Caco-2 (cell line): ENCODE measurements around the gene SYS1. TPM values are rescaled to one million over a fixed set of nuclear protein-coding genes. Genes with fewer than 3 reads are reported as not detected.

Source experiments
- BruUV-seq: library from RNA; stranded (reverse); fragments of 400-500 nt; replicated peaks from 2 replicates; lab custom pipeline; 2021; lab: Mats Ljungman, UMichigan
- CTCF ChIA-PET: fragments of 300-600 bp; sonication (Branson Sonifier 250); formaldehyde crosslinking; loops from one replicate; lab custom pipeline; 2022; ENCODE audit warnings: antibody characterized with exemption; lab: Charles Lee
- POLR2A ChIA-PET: fragments of 300-600 bp; sonication (Branson Sonifier 250); formaldehyde crosslinking; loops from one replicate; lab custom pipeline; 2022; ENCODE audit warnings: antibody characterized with exemption; lab: Charles Lee
- DNase-seq, 2 experiments: peaks; one replicate each; pipeline versions ENCODE4 v3.0.0 to v3.0.0-alpha.2; 2020 to 2022
- H3K27me3 ChIP-seq: replicated peaks from 2 replicates; pipeline ENCODE4 v1.6.0; 2011; ENCODE audit warnings: low read length; ENCODE audit not compliant: control insufficient read depth, insufficient read depth
- H3K36me3 ChIP-seq: 2 replicates; pipeline ENCODE4 v1.5.1; 2011; ENCODE audit warnings: low read length; ENCODE audit not compliant: control insufficient read depth, insufficient read depth
- H3K4me1 ChIP-seq: fragments of 250-450 bp; sonication (Bioruptor Pico); 2 replicates; pipeline ENCODE4 v1.5.1; 2020; ENCODE audit warnings: mild to moderate bottlenecking
- H3K4me3 ChIP-seq: 2 replicates; pipeline ENCODE4 v1.5.1; 2011; ENCODE audit warnings: low read depth, mild to moderate bottlenecking, control low read depth, low read length
- H3K9me3 ChIP-seq: fragments of 250-450 bp; sonication (Bioruptor Pico); 2 replicates; pipeline ENCODE4 v1.5.1; 2020; ENCODE audit warnings: mild to moderate bottlenecking, moderate library complexity
- H3K27ac Mint-ChIP-seq: one replicate; pipeline ENCODE4 v1.8.0; 2022; ENCODE audit warnings: mixed read lengths; ENCODE audit not compliant: unreplicated experiment
- H3K27me3 Mint-ChIP-seq: one replicate; pipeline ENCODE4 v1.8.0; 2022; ENCODE audit warnings: mixed read lengths; ENCODE audit not compliant: insufficient read depth, unreplicated experiment
- H3K36me3 Mint-ChIP-seq: one replicate; pipeline ENCODE4 v1.8.0; 2022; ENCODE audit warnings: mild to moderate bottlenecking, mixed read lengths; ENCODE audit not compliant: insufficient read depth, unreplicated experiment
- H3K4me1 Mint-ChIP-seq: one replicate; pipeline ENCODE4 v1.8.0; 2022; ENCODE audit warnings: low read depth, mixed read lengths; ENCODE audit not compliant: unreplicated experiment
- H3K4me3 Mint-ChIP-seq: one replicate; pipeline ENCODE4 v1.8.0; 2022; ENCODE audit warnings: mild to moderate bottlenecking, moderate library complexity, mixed read lengths; ENCODE audit not compliant: unreplicated experiment
- H3K9me3 Mint-ChIP-seq: one replicate; pipeline ENCODE4 v1.8.0; 2022; ENCODE audit warnings: mixed read lengths; ENCODE audit not compliant: unreplicated experiment
- CTCF ChIP-seq, 2 experiments: fragments of 200-600 bp in 1 of 2; IDR thresholded peaks; 1 replicate in 1 of 2; 2 replicates in 1 of 2; pipeline versions ENCODE4 v1.5.1 to v1.8.0; 2011 to 2022; ENCODE audit warnings: antibody characterized with exemption in 1 of 2, control low read depth in 1 of 2, inconsistent platforms in 1 of 2, low read depth in 1 of 2, low read length in 1 of 2, mild to moderate bottlenecking in 1 of 2, moderate library complexity in 1 of 2; ENCODE audit not compliant: insufficient read depth in 1 of 2, severe bottlenecking in 1 of 2, unreplicated experiment in 1 of 2
- intact Hi-C: fragments of 100-400 bp; cut with micrococcal nuclease; formaldehyde crosslinking; loops from one replicate; pipeline ENCODE4 v1.10.0; 2022; ENCODE audit not compliant: unreplicated experiment
- total RNA-seq: library from RNA; stranded (reverse); gene quantifications from 2 replicates; pipeline ENCODE4 v1.2.3, GENCODE V29; 2022

The SYS1 gene
- total RNA-seq, 1 experiment from 2014 or later: 62.1 TPM

- POLR2A ChIA-PET: no interaction called here
- Histone ChIP-seq H3K4me1 (no peaks in the 10 kb centered on the region), H3K4me3 (no peak overlapping the region), H3K9me3 (no peaks in the 10 kb centered on the region), H3K36me3 (no peaks in the 10 kb centered on the region), H3K27me3 (no peaks in the 10 kb centered on the region; the same call in 1 of the 2 replicates)
- peaks cover under 1% of the 10 kb centered on the region for H3K4me1 Mint-ChIP-seq
- H3K4me3 Mint-ChIP-seq: no peak overlapping the region
- no peak overlapping the region for H3K27ac Mint-ChIP-seq
- BruUV-seq: no TSS peak
- H3K27me3 Mint-ChIP-seq: peaks cover 7% of the 10 kb centered on the region
- no peak for TF ChIP-seq CTCF (IDR thresholded peaks at IDR 0.05; ENCODE audit: insufficient read depth in 1 of 2, low read depth in 1 of 2, low read length in 1 of 2, severe bottlenecking in 1 of 2, unreplicated experiment in 1 of 2)
- no peaks in the 10 kb centered on the region for H3K9me3 Mint-ChIP-seq
- no peak for DNase-seq
- CTCF ChIA-PET: interaction anchor here (0.6 to 3.0 kb wide), 5 partner anchors 23 to 455 kb away, joined by 3 to 22 read pairs (median 4); no protein-coding TSS in a partner anchor
- H3K36me3 Mint-ChIP-seq: no peaks in the 10 kb centered on the region
- intact Hi-C loops: loop anchor here (10.0 kb wide), 1 partner anchor 308 kb away; the partner anchor contains the start of gene WFDC10A
Observed at GRCh38 chr20:45316150-45317080, 46.5 kb upstream of the SYS1 start.

GRCh38 chr20:45317826-45318225, 45.1 kb upstream of the SYS1 start:
- Mint-ChIP-seq H3K9me3 (no peaks in the 10 kb centered on the region), H3K4me3 (no peak overlapping the region), H3K36me3 (no peaks in the 10 kb centered on the region), H3K27me3 (peaks cover 7% of the 10 kb centered on the region), H3K4me1 (no peaks in the 10 kb centered on the region), H3K27ac (no peak overlapping the region)
- Histone ChIP-seq H3K4me3 (no peak overlapping the region), H3K27me3 (no peaks in the 10 kb centered on the region; the same call in 1 of the 2 replicates), H3K4me1 (no peaks in the 10 kb centered on the region), H3K9me3 (no peaks in the 10 kb centered on the region), H3K36me3 (no peaks in the 10 kb centered on the region)
- CTCF ChIA-PET: interaction anchor here (0.9 to 7.4 kb wide), 10 partner anchors 9 to 453 kb away, joined by 3 to 278 read pairs (median 8); partner anchors contain the start of genes MATN4 and SYS1
- intact Hi-C loops: loop anchor here (10.0 kb wide), 1 partner anchor 307 kb away; the partner anchor contains the start of gene WFDC10A
- BruUV-seq: no TSS peak
- no peak for DNase-seq
- POLR2A ChIA-PET: no interaction called here
- no peak for TF ChIP-seq CTCF (IDR thresholded peaks at IDR 0.05; ENCODE audit: insufficient read depth in 1 of 2, low read depth in 1 of 2, low read length in 1 of 2, severe bottlenecking in 1 of 2, unreplicated experiment in 1 of 2)

GRCh38 chr20:45318386-45318939, 44.5 kb upstream of the SYS1 start:
- H3K9me3 Mint-ChIP-seq: no peaks in the 10 kb centered on the region
- H3K36me3 ChIP-seq: no peaks in the 10 kb centered on the region
- no peaks in the 10 kb centered on the region for H3K4me1 ChIP-seq
- POLR2A ChIA-PET: interaction anchor here (0.6 to 0.7 kb wide), 5 partner anchors 45 to 453 kb away, joined by 3 to 6 read pairs (median 4); partner anchors contain the start of gene WFDC2
- no peak overlapping the region for H3K27ac Mint-ChIP-seq
- no peak for TF ChIP-seq CTCF (IDR thresholded peaks at IDR 0.05; ENCODE audit: insufficient read depth in 1 of 2, low read depth in 1 of 2, low read length in 1 of 2, severe bottlenecking in 1 of 2, unreplicated experiment in 1 of 2)
- no peak overlapping the region for H3K4me3 ChIP-seq
- H3K27me3 ChIP-seq: no peaks in the 10 kb centered on the region; the same call in 1 of the 2 replicates
- H3K9me3 ChIP-seq: no peaks in the 10 kb centered on the region
- H3K4me3 Mint-ChIP-seq: no peak overlapping the region
- H3K27me3 Mint-ChIP-seq: peaks cover 7% of the 10 kb centered on the region
- intact Hi-C loops: loop anchor here (10.0 kb wide), 1 partner anchor 306 kb away; the partner anchor contains the start of gene WFDC10A
- no peak for DNase-seq
- H3K4me1 Mint-ChIP-seq: no peaks in the 10 kb centered on the region
- no TSS peak for BruUV-seq
- CTCF ChIA-PET: interaction anchor here (0.6 to 7.4 kb wide), 25 partner anchors 10 to 820 kb away, joined by 3 to 278 read pairs (median 4); partner anchors contain the start of genes MATN4, PIGT, SYS1 and WFDC3
- peaks cover under 1% of the 10 kb centered on the region for H3K36me3 Mint-ChIP-seq
